GM12878 (cell line): Measurements from ENCODE around the gene PAXX. TPM values are rescaled to one million over a fixed set of nuclear protein-coding genes. Genes with fewer than 3 reads are reported as not detected.

Experiments
- ATAC-seq: fragments of 200-7000 bp; cut with Tn5 transposase; 3 replicates; pipeline ENCODE4 v1.9.1; 2020; ENCODE audit warnings: mild to moderate bottlenecking, moderate library complexity
- BruUV-seq: library from RNA; stranded (reverse); fragments of 400-500 nt; replicated peaks from 2 replicates; lab custom pipeline; 2021; lab: Mats Ljungman, UMichigan
- CTCF ChIA-PET: fragments of 300-600 bp; sonication (Branson Sonifier 250); formaldehyde crosslinking; extraction: SDS; loops from one replicate; lab custom pipeline; 2021; ENCODE audit warnings: inconsistent platforms; lab: Yijun Ruan, JAX
- POLR2A ChIA-PET: fragments of 350-600 bp; formaldehyde crosslinking; extraction: SDS; loops from one replicate; lab custom pipeline; 2021; ENCODE audit warnings: inconsistent platforms; lab: Charles Lee
- RAD21 ChIA-PET: fragments of 300-600 bp; sonication (Branson Sonifier 250); formaldehyde crosslinking; loops from one replicate; lab custom pipeline; 2023; ENCODE audit warnings: antibody characterized with exemption; ENCODE audit not compliant: unreplicated experiment; lab: Charles Lee
- SMC1A ChIA-PET: fragments of 300-600 bp; sonication (Branson Sonifier 250); formaldehyde crosslinking; loops from one replicate; lab custom pipeline; 2023; ENCODE audit not compliant: unreplicated experiment, uncharacterized antibody; lab: Charles Lee
- DNase-seq: peaks from one replicate; pipeline ENCODE4 v3.0.0-alpha.2; 2011; ENCODE audit warnings: low read depth, low spot score
- FAIRE-seq: peaks from 3 replicates; lab custom pipeline; 2011; peaks lifted over from hg19 to GRCh38; lab: Jason Lieb, UNC
- H2AFZ ChIP-seq: 2 replicates; pipeline ENCODE4 v1.6.0; 2011; ENCODE audit warnings: low read depth, low read length, control low read depth; ENCODE audit not compliant: control insufficient read depth
- H3K27ac ChIP-seq: 2 replicates; pipeline ENCODE4 v1.5.1; 2011; ENCODE audit warnings: control low read depth; ENCODE audit not compliant: control insufficient read depth, insufficient read depth
- H3K27me3 ChIP-seq, 2 experiments: replicated peaks in 1 of 2; 2 replicates each; pipeline versions ENCODE4 v1.6.0 to v1.6.1; 2011; ENCODE audit warnings: low read length in 1 of 2; ENCODE audit not compliant: control insufficient read depth in 2 of 2, insufficient read depth in 2 of 2
- H3K36me3 ChIP-seq, 2 experiments: 2 replicates each; pipeline ENCODE4 v1.5.1; 2011; ENCODE audit warnings: low read length in 1 of 2; ENCODE audit not compliant: control insufficient read depth in 2 of 2, insufficient read depth in 2 of 2
- H3K4me1 ChIP-seq: 2 replicates; pipeline ENCODE4 v1.6.1; 2011; ENCODE audit warnings: mild to moderate bottlenecking, low read length, moderate library complexity, mixed read lengths; ENCODE audit not compliant: control insufficient read depth, insufficient read depth
- H3K4me2 ChIP-seq: 2 replicates; pipeline ENCODE4 v1.6.0; 2011; ENCODE audit warnings: control low read depth; ENCODE audit not compliant: control insufficient read depth, insufficient read depth
- H3K4me3 ChIP-seq: fragments of 200-600 bp; sonication (generic); 2 replicates; pipeline ENCODE4 v1.5.1; 2016
- H3K79me2 ChIP-seq: 2 replicates; pipeline ENCODE4 v1.6.0; 2011; ENCODE audit warnings: low read length; ENCODE audit not compliant: control insufficient read depth, insufficient read depth
- H3K9ac ChIP-seq: 2 replicates; pipeline ENCODE4 v1.8.0; 2011; ENCODE audit warnings: low read length, control low read depth, mixed read lengths; ENCODE audit not compliant: control insufficient read depth, insufficient read depth
- H3K9me3 ChIP-seq: replicated peaks from 3 replicates; pipeline ENCODE4 v1.5.1; 2011; ENCODE audit warnings: mild to moderate bottlenecking, low read length; ENCODE audit not compliant: control insufficient read depth, insufficient read depth
- H4K20me1 ChIP-seq: 2 replicates; pipeline ENCODE4 v1.6.0; 2011; ENCODE audit not compliant: control insufficient read depth, insufficient read depth
- CHD1 ChIP-seq: IDR thresholded peaks from 2 replicates; pipeline ENCODE4 v1.6.1; 2012; ENCODE audit warnings: low read depth, low read length, improper control_type of control experiment
- CHD4 ChIP-seq: fragments of 200-600 bp; sonication (generic); IDR thresholded peaks from 2 replicates; pipeline ENCODE4 v1.6.1; 2016; ENCODE audit warnings: mild to moderate bottlenecking
- CTCF ChIP-seq, 3 experiments: IDR thresholded peaks in 2 of 3; conservative IDR thresholded peaks in 1 of 3; 2 replicates each; pipeline ENCODE4 v1.5.1; 2011; ENCODE audit warnings: low read depth in 3 of 3, low read length in 3 of 3, mild to moderate bottlenecking in 3 of 3, control low read depth in 2 of 3, moderate library complexity in 2 of 3, inconsistent platforms in 1 of 3, mixed read lengths in 1 of 3; ENCODE audit not compliant: control insufficient read depth in 2 of 3, insufficient read depth in 1 of 3; ENCODE audit errors: extremely low read depth in 1 of 3
- ELK1 ChIP-seq: IDR thresholded peaks from 2 replicates; pipeline ENCODE4 v1.6.1; 2012; ENCODE audit warnings: low read depth, low read length, improper control_type of control experiment
- MEF2B ChIP-seq: fragments of 450-650 bp; IDR thresholded peaks from 2 replicates; pipeline ENCODE4 v1.6.1; 2018; ENCODE audit warnings: mild to moderate bottlenecking, moderate library complexity; ENCODE audit not compliant: partially characterized antibody, poor library complexity, severe bottlenecking
- MLLT1 ChIP-seq: fragments of 450-650 bp; IDR thresholded peaks from 2 replicates; pipeline ENCODE4 v1.6.1; 2016; ENCODE audit warnings: mild to moderate bottlenecking
- WGBS: methylation state at CpG from one replicate; pipeline ENCODE4 v1.1.6; 2016; ENCODE audit warnings: low lambda C conversion rate; ENCODE audit not compliant: insufficient replicate concordance, insufficient coverage; ENCODE audit errors: missing lambda C conversion rate; 5-methylcytosine and 5-hydroxymethylcytosine counted together
- in situ Hi-C: fragments of 300-500 bp; cut with MboI; formaldehyde crosslinking; loops from 9 replicates; pipeline ENCODE4 v1.14.3; 2018; ENCODE audit warnings: mixed read lengths
- intact Hi-C: fragments of 100-400 bp; cut with micrococcal nuclease; formaldehyde crosslinking; loops from one replicate; pipeline ENCODE4 v1.14.2; 2022; ENCODE audit not compliant: unreplicated experiment
- polyA plus RNA-seq, 11 experiments: library from polyadenylated mRNA; depleted of rRNA in 4 of 11; unstranded in 6 of 11; stranded (reverse) in 5 of 11; fragments of >200 nt; fragmentation: Nextera tagmentation in 4 of 11; fragmentation: Illumina TruSeq in 1 of 11; extraction: Ambion mirVana in 4 of 11; extraction: Trizol in 1 of 11; gene quantifications; 1 replicate in 1 of 11; 2 replicates in 10 of 11; pipeline versions ENCODE4 v1.2.1 to v1.2.3, GENCODE V29; 2011 to 2016; ENCODE audit warnings: inconsistent platforms in 2 of 11, missing spikeins in 2 of 11, low read depth in 1 of 11
- total RNA-seq, 4 experiments: library from RNA; depleted of rRNA in 3 of 4; stranded (reverse); fragments of >200 nt in 3 of 4; fragmentation: Illumina TruSeq in 1 of 4; extraction: Trizol in 1 of 4; gene quantifications; 2 replicates each; pipeline versions ENCODE4 v1.2.1 to v1.2.3, GENCODE V29; 2013 to 2021
- TF ChIP-seq, protein P1 (sequence below): fragments of 450-650 bp; formaldehyde crosslinking; IDR thresholded peaks from 2 replicates; pipeline ENCODE4 v1.5.0; 2022; ENCODE audit warnings: mild to moderate bottlenecking, missing genetic modification characterization
- TF ChIP-seq, protein P2 (sequence below): IDR thresholded peaks from 2 replicates; pipeline ENCODE4 v1.6.1; 2012; ENCODE audit warnings: improper control_type of control experiment, low read depth, low read length; ENCODE audit not compliant: insufficient replicate concordance

Gene PAXX
- total and polyA plus RNA-seq, 10 of the 15 experiments (the other 5 are each of a cell fraction or from before 2014, with no cell fraction given), result 0.18 to 60.6 (median 29.5) TPM

DNA sequence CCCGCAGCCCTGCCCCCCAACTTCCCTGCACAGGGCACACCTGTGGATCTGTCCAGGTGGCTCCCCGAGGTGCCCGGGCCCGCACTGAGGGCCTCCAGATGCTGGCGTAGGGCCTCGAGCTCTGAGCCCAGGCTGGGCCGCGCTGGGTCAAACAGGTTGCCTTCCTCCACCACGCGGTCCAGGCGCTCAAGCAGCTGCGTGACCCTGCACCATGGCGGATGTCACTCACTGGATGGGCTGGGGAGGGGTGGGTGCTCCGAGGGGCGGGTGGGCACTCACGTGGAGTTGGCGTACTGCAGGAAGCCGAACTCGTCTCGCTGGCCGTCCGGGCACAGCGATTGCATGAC is 30.4 kb downstream of the PAXX start:
- no peak for TF ChIP-seq MLLT1
- no peak for TF ChIP-seq MEF2B
- TF ChIP-seq ELK1, result no peak
- TF ChIP-seq, protein P1, sequence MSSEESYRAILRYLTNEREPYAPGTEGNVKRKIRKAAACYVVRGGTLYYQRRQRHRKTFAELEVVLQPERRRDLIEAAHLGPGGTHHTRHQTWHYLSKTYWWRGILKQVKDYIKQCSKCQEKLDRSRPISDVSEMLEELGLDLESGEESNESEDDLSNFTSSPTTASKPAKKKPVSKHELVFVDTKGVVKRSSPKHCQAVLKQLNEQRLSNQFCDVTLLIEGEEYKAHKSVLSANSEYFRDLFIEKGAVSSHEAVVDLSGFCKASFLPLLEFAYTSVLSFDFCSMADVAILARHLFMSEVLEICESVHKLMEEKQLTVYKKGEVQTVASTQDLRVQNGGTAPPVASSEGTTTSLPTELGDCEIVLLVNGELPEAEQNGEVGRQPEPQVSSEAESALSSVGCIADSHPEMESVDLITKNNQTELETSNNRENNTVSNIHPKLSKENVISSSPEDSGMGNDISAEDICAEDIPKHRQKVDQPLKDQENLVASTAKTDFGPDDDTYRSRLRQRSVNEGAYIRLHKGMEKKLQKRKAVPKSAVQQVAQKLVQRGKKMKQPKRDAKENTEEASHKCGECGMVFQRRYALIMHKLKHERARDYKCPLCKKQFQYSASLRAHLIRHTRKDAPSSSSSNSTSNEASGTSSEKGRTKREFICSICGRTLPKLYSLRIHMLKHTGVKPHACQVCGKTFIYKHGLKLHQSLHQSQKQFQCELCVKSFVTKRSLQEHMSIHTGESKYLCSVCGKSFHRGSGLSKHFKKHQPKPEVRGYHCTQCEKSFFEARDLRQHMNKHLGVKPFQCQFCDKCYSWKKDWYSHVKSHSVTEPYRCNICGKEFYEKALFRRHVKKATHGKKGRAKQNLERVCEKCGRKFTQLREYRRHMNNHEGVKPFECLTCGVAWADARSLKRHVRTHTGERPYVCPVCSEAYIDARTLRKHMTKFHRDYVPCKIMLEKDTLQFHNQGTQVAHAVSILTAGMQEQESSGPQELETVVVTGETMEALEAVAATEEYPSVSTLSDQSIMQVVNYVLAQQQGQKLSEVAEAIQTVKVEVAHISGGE (CRISPR knock-in tag), result no peak
- no peak for TF ChIP-seq CHD4
- TF ChIP-seq, protein P2, sequence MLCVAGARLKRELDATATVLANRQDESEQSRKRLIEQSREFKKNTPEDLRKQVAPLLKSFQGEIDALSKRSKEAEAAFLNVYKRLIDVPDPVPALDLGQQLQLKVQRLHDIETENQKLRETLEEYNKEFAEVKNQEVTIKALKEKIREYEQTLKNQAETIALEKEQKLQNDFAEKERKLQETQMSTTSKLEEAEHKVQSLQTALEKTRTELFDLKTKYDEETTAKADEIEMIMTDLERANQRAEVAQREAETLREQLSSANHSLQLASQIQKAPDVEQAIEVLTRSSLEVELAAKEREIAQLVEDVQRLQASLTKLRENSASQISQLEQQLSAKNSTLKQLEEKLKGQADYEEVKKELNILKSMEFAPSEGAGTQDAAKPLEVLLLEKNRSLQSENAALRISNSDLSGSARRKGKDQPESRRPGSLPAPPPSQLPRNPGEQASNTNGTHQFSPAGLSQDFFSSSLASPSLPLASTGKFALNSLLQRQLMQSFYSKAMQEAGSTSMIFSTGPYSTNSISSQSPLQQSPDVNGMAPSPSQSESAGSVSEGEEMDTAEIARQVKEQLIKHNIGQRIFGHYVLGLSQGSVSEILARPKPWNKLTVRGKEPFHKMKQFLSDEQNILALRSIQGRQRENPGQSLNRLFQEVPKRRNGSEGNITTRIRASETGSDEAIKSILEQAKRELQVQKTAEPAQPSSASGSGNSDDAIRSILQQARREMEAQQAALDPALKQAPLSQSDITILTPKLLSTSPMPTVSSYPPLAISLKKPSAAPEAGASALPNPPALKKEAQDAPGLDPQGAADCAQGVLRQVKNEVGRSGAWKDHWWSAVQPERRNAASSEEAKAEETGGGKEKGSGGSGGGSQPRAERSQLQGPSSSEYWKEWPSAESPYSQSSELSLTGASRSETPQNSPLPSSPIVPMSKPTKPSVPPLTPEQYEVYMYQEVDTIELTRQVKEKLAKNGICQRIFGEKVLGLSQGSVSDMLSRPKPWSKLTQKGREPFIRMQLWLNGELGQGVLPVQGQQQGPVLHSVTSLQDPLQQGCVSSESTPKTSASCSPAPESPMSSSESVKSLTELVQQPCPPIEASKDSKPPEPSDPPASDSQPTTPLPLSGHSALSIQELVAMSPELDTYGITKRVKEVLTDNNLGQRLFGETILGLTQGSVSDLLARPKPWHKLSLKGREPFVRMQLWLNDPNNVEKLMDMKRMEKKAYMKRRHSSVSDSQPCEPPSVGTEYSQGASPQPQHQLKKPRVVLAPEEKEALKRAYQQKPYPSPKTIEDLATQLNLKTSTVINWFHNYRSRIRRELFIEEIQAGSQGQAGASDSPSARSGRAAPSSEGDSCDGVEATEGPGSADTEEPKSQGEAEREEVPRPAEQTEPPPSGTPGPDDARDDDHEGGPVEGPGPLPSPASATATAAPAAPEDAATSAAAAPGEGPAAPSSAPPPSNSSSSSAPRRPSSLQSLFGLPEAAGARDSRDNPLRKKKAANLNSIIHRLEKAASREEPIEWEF, result no peak
- TF ChIP-seq CTCF (IDR thresholded peaks at IDR 0.05 in 2 of 3, conservative IDR thresholded peaks at IDR 0.05 in 1 of 3; ENCODE audit: control insufficient read depth in 2 of 3, extremely low read depth in 1 of 3, insufficient read depth in 1 of 3, low read depth in 3 of 3, low read length in 3 of 3), result no peak
- TF ChIP-seq CHD1, result no peak
- TF ChIP-seq, all 136 proteins: peak for 0
- BruUV-seq, result no TSS peak
- ChIA-PET RAD21 (no interaction called here), CTCF (no interaction called here), POLR2A (no interaction called here), SMC1A (no interaction called here)
- Histone ChIP-seq H4K20me1 (no peaks in the 10 kb centered on the region), H2AFZ (no peak overlapping the region), H3K4me1 (no peaks in the 10 kb centered on the region), H3K4me2 (no peak overlapping the region), H3K27me3 (peaks cover 0 to 2% of the 10 kb centered on the region in 2 experiments; a peak in 2 of 4 replicates), H3K9me3 (no peaks in the 10 kb centered on the region), H3K4me3 (no peak overlapping the region), H3K9ac (no peak overlapping the region), H3K79me2 (no peaks in the 10 kb centered on the region), H3K27ac (no peak overlapping the region), H3K36me3 (no peaks in the 10 kb centered on the region)
- ATAC-seq (no peak), FAIRE-seq (no peak), DNase-seq (no peak)
- in situ Hi-C loops, result no loop called here
- intact Hi-C loops, result no loop called here
- 90% methylated on average over 17 of the region's 23 CpGs for WGBS
